Stomach smooth muscle (tissue), 2 donors: ENCODE data around the gene RPS3A.

Source experiments
- H3K27ac ChIP-seq: one replicate; pipeline ENCODE4 v1.7.0; 2013; ENCODE audit warnings: mild to moderate bottlenecking, low read length, inconsistent platforms
- H3K27me3 ChIP-seq, 2 donors: one replicate each; pipeline ENCODE4 v1.7.0; 2013; ENCODE audit warnings: low read length in 2 of 2; ENCODE audit not compliant: insufficient read depth in 2 of 2, control insufficient read depth in 1 of 2
- H3K36me3 ChIP-seq, 2 donors: one replicate each; pipeline ENCODE4 v1.7.0; 2013; ENCODE audit warnings: low read length in 2 of 2; ENCODE audit not compliant: control insufficient read depth in 2 of 2, insufficient read depth in 2 of 2
- H3K4me1 ChIP-seq: one replicate; pipeline ENCODE4 v1.7.0; 2013; ENCODE audit warnings: low read length; ENCODE audit not compliant: control insufficient read depth, insufficient read depth
- H3K4me3 ChIP-seq, 2 donors: one replicate each; pipeline ENCODE4 v1.7.0; 2013; ENCODE audit warnings: low read length in 2 of 2
- H3K9ac ChIP-seq, 2 donors: one replicate each; pipeline ENCODE4 v1.7.0; 2013; ENCODE audit warnings: low read length in 2 of 2, mild to moderate bottlenecking in 1 of 2
- H3K9me3 ChIP-seq, 2 donors: one replicate each; pipeline ENCODE4 v1.7.0; 2013; ENCODE audit warnings: low read length in 2 of 2; ENCODE audit not compliant: control insufficient read depth in 2 of 2
- donor health status: healthy.
- donor health status: Pancreatic carcinoma.

RPS3A gene

GRCh38 chr4:151094290-151094751 is 5.1 kb upstream of the RPS3A start:
- no peak overlapping the region for H3K4me3 ChIP-seq
- peaks cover 0 to 3% of the 10 kb centered on the region in 2 donors for H3K27me3 ChIP-seq
- H3K36me3 ChIP-seq, result no peaks in the 10 kb centered on the region
- peaks cover 5% of the 10 kb centered on the region for H3K4me1 ChIP-seq
- H3K27ac ChIP-seq, result no peak overlapping the region
- H3K9ac ChIP-seq, result no peak overlapping the region
- no peaks in the 10 kb centered on the region for H3K9me3 ChIP-seq

- peaks cover 5% of the 10 kb centered on the region for H3K4me1 ChIP-seq
- no peak overlapping the region for H3K9ac ChIP-seq
- H3K4me3 ChIP-seq, result no peak overlapping the region
- H3K27me3 ChIP-seq, result peaks cover 0 to 3% of the 10 kb centered on the region in 2 donors
- H3K36me3 ChIP-seq, result no peaks in the 10 kb centered on the region
- no peak overlapping the region for H3K27ac ChIP-seq
- no peaks in the 10 kb centered on the region for H3K9me3 ChIP-seq
Observed at GRCh38 chr4:151095142-151095541, 4.3 kb upstream of the RPS3A start.

DNA sequence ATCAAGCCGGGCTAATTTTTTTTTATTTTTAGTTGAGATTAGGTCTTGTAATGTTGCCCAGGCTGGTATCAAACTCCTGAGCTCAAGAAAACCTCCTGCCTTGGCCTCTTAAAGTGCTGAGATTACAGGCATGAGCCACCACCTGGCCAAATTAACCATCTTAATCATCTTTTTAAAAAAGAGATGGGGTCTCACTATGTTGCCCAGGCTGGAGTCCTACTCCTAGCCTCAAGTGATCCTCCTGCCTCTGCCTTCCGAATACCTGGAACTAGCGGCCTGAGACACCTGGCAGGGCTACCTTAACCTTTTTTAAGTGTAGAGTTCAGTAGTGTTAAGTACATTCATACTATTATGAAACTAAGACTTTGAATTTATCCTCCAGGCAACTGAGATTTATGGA is 1.7 kb upstream of the RPS3A start:
- no peaks in the 10 kb centered on the region for H3K9me3 ChIP-seq
- H3K27ac ChIP-seq, result no peak overlapping the region

GRCh38 chr4:151098979-151099228 is 524 bp upstream of the RPS3A start:
- peak overlapping the region; percentile 85 to 99 for H3K4me3 ChIP-seq
- H3K9ac ChIP-seq, result peak overlapping the region; percentile 57 to 79
- peaks cover 11% of the 10 kb centered on the region for H3K4me1 ChIP-seq
- no peaks in the 10 kb centered on the region for H3K9me3 ChIP-seq
- peaks cover 0 to 3% of the 10 kb centered on the region in 2 donors for H3K27me3 ChIP-seq
- no peak overlapping the region for H3K27ac ChIP-seq
- peaks cover 12 to 16% of the 10 kb centered on the region in 2 donors for H3K36me3 ChIP-seq

More for the DNA sequence above, 1.7 kb upstream of the RPS3A start:
- Histone ChIP-seq H3K4me1 (peaks cover 11% of the 10 kb centered on the region), H3K9ac (peak overlapping the region in 1 of 2 donors; percentile 22), H3K27me3 (peaks cover 0 to 3% of the 10 kb centered on the region in 2 donors), H3K36me3 (peaks cover 6 to 12% of the 10 kb centered on the region in 2 donors), H3K4me3 (no peak overlapping the region)

- peaks cover 0 to 3% of the 10 kb centered on the region in 2 donors for H3K27me3 ChIP-seq
- H3K9me3 ChIP-seq, result no peaks in the 10 kb centered on the region
- peak overlapping the region; percentile 78 for H3K27ac ChIP-seq
- H3K9ac ChIP-seq, result peak overlapping the region; percentile 85 to 100
- peaks cover 11% of the 10 kb centered on the region for H3K4me1 ChIP-seq
- H3K4me3 ChIP-seq, result peak overlapping the region; percentile 85 to 99
- peaks cover 21 to 26% of the 10 kb centered on the region in 2 donors for H3K36me3 ChIP-seq
Observed at GRCh38 chr4:151099976-151100417, 569 bp downstream of the RPS3A start.

DNA sequence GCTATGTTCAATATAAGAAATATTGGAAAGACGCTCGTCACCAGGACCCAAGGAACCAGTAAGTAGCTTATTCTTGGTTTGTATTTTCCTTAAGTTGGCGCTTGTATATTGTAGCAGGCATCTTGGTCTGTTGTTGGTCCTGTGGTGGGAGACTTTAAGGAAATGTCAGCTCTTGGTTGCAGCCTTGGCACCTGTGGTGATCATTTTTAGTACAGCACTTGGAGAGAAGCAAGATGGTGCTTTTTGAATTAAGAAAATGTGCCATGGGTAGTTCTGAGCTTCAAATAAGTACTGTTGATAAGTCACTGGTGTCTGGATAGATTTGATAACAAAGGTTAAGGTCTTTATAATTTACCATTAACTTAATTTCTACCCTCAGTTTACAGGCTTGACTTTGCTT is 1.1 kb downstream of the RPS3A start:
- Histone ChIP-seq H3K9ac (peak overlapping the region; percentile 85 to 100), H3K27ac (no peak overlapping the region), H3K27me3 (peaks cover 0 to 3% of the 10 kb centered on the region in 2 donors), H3K9me3 (no peaks in the 10 kb centered on the region), H3K36me3 (peaks cover 25 to 28% of the 10 kb centered on the region in 2 donors), H3K4me3 (peak overlapping the region; percentile 85 to 99), H3K4me1 (peaks cover 11% of the 10 kb centered on the region)

GRCh38 chr4:151103758-151104157 is 4.3 kb downstream of the RPS3A start:
- peaks cover 11% of the 10 kb centered on the region for H3K4me1 ChIP-seq
- H3K4me3 ChIP-seq, result no peak overlapping the region
- H3K9ac ChIP-seq, result no peak overlapping the region
- H3K27ac ChIP-seq, result no peak overlapping the region
- no peaks in the 10 kb centered on the region for H3K27me3 ChIP-seq
- no peaks in the 10 kb centered on the region for H3K9me3 ChIP-seq
- peaks cover 36% of the 10 kb centered on the region in 2 donors for H3K36me3 ChIP-seq

DNA sequence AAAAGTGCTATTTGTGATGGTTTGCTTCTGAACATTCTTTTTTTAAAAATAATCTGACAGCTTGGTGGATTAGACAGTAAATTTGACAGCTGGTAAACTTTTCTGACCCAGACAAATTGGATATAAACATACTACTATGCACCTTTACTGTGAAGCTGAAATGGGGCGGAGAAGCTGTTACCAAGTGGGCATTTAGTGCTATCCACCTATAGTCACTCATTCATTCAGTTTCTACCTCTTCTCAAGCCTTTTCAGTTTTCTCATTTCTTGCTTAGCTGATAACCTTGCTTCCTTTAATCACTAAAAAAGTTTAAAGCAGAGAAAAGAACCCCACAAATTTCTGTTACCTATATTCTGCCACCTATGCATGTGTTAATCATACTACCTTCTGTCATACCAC is 5.2 kb downstream of the RPS3A start:
- Histone ChIP-seq H3K27ac (no peak overlapping the region), H3K9me3 (no peaks in the 10 kb centered on the region), H3K9ac (no peak overlapping the region), H3K4me3 (no peak overlapping the region), H3K4me1 (peaks cover 6% of the 10 kb centered on the region), H3K27me3 (no peaks in the 10 kb centered on the region), H3K36me3 (peaks cover 36% of the 10 kb centered on the region in 2 donors)

DNA sequence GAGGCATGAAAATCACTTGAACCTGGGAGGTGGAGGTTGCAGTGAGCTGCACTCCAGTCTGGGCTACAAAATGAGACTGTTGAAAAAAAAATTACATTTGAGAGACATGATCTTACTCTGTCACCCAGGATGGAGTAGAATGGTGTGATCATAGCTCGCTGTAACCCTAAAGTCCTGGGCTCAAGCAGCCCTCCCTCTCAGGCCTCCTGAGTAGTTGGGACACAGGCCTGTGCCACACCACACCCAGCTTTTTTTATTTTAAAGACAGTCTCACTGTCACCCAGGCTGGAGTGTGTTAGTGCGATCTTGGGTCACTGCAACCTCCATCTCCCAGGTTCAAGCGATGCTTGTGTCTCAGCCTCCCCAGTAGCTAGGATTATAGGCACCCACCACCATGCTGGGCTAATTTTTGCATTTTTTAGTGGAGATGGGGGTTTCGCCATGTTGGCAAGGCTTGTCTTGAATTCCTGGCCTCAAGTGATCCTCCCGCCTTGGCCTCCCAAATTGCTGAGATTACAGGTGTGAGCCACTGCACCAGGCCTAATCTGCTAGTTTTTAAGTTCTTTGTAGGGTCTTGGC is 6.1 kb downstream of the RPS3A start:
- Histone ChIP-seq H3K4me3 (no peak overlapping the region), H3K27me3 (no peaks in the 10 kb centered on the region), H3K9ac (no peak overlapping the region), H3K36me3 (peaks cover 36 to 37% of the 10 kb centered on the region in 2 donors), H3K4me1 (peaks cover 3% of the 10 kb centered on the region), H3K27ac (no peak overlapping the region), H3K9me3 (no peaks in the 10 kb centered on the region)

DNA sequence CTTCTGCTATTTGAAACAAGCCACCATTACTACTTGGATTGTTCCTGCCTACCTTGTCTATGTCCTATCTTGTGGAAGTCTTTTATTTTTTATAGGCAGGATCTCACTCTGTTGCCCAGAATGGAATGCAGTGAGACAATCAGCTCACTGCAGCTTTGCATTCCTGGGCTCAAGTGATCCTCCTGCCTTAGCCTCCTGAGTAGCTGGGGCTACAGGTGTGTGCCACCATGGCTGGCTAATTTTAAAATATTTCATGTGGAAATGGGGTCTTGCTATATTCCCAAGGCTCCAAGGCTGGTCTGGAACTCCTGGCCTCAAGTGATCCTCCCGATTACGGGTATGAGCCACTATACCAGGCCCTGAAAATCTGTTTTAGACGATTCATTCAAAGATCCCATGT is 7.6 kb downstream of the RPS3A start:
- H3K4me1 ChIP-seq, result no peaks in the 10 kb centered on the region
- no peak overlapping the region for H3K9ac ChIP-seq
- no peak overlapping the region for H3K27ac ChIP-seq
- H3K4me3 ChIP-seq, result no peak overlapping the region
- H3K36me3 ChIP-seq, result peaks cover 32 to 37% of the 10 kb centered on the region in 2 donors
- H3K9me3 ChIP-seq, result no peaks in the 10 kb centered on the region
- no peaks in the 10 kb centered on the region for H3K27me3 ChIP-seq

DNA sequence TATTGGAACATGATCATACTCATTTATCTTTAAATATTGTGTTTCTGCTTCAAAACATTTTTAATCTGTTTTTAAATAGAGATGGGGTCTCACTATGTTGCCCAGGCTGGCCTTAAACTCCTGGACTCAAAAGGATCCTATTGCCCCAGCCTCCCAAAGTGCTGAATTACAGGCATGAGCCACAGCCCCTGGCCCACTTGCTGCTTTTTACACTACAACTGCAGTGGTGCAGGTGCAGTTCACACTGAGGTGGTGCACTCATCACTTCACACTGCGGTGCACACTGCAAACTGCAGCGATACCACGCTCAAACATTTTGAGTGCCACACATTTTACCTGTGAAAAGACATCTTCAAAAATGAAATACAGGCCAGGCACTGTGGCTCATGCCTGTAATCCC is 10.8 kb downstream of the RPS3A start:
- Histone ChIP-seq H3K9ac (no peak overlapping the region), H3K4me3 (no peak overlapping the region), H3K36me3 (peaks cover 15 to 27% of the 10 kb centered on the region in 2 donors)

More for the DNA sequence above, 10.8 kb downstream of the RPS3A start:
- Histone ChIP-seq H3K27ac (no peak overlapping the region), H3K4me1 (no peaks in the 10 kb centered on the region), H3K9me3 (no peaks in the 10 kb centered on the region), H3K27me3 (no peaks in the 10 kb centered on the region)
